ENCODE data around the gene DKKL1.

DKKL1 gene

DNA sequence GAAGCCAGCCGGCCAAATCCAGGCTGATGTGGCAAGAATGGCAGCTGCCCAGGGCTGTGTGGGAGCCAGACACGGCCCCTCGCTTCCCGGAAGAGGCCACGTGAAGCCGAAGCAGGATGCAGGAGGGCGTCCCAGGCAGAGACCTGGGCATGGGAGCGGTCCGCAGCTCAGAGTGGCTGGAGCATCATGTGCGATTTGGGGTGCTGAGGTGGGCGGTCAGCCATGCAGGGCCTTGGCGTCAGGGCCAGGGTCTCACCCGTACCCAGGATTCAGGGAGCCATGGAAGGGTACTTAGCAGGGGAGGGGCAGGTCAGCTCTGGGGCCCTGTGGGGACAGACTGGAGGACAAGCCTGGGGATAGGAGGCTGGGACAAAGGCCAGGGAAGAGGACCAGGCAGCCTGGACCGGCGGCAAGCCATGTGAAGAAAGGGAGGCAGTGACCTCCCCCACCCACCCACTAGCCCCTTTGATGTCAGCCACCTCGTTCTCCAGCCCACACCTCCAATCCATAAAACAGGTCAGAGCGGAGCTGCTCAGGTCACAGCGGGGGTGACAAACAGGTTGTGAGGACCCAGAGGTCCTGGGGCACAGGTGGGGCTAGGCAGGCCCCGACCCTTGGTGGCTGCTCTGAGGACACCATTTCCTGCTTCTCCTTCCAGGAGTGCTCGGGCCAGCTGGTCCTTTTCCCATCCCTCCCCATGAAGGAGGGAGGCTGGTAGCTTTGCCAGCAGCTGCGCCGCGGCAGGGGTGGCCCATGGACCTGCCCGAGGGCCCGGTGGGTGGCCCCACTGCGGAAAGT lies 26.7 kb downstream of the DKKL1 start:
- TF ChIP-seq POLR2A (IDR thresholded peaks at IDR 0.05; ENCODE audit: low read depth, low read length), result no peak
- no peak for FAIRE-seq
- DNase-seq (ENCODE audit: insufficient read length, low spot score), result no peak

DNA sequence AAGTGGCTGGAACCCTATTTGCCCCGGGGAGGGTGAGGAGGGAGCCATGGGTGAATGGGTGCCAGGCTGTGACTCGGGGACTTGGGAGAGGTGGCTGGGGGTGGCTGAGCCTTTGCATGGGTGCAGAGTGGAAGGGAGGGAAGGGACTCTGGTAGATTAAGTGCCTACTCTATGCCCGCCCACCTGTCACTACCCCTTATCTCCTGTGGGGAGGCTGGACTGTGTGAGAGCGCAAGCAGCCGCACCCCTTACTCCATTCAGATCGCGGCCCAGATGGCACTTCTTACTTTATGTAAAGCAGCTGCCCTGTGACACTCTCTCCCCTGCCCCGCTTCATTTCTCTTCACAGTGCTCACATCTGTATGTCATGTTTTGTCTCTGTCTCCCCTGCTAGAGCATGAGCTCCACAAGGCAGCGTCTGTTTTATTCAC lies 27.3 kb downstream of the DKKL1 start:
- no peak for TF ChIP-seq POLR2A (IDR thresholded peaks at IDR 0.05; ENCODE audit: low read depth, low read length)
- DNase-seq (ENCODE audit: insufficient read length, low spot score) (no peak), FAIRE-seq (no peak)

DNA sequence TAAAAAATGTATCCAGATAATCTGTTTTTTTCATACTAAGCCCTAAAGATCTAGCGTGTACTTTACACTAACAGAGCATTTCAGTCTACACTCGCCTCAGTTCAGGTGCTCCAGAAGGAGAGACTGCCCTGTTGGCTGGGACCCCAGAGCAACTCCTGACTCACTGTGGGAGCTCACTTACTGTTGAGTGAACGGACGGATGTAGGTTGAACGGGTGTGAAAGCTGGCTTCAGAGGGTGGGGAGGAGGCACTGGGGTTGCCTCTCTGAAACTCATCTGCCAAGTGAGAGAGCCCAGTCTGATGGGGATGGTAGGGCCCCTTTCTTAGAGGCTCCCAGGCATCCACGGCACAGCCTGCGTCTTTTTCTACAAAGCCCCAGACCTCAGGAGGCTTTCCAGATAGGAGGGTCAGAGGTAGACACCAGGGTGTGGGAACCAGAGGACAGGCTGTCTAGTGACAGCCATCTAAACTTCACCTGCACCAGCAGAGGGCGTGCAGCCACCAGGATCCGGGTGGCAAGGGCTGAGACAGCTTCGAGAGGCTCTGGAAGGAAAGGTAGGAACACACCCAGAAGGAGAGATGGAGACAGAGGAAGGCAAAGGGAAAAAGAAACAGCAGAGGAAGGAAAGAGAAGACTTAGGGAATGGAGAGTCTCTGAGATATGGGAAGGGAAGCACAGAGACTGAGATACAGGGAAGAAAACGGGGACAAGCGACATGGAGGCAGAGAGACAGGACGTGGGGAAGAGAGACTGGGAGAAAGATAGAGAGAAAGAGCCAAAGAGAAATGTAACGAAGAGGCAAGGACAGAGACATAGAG lies 28.1 kb downstream of the DKKL1 start:
- no peak for TF ChIP-seq POLR2A (IDR thresholded peaks at IDR 0.05; ENCODE audit: low read depth, low read length)
- DNase-seq (ENCODE audit: insufficient read length, low spot score) (peak; percentile 90), FAIRE-seq (peak; percentile 77)

DNA sequence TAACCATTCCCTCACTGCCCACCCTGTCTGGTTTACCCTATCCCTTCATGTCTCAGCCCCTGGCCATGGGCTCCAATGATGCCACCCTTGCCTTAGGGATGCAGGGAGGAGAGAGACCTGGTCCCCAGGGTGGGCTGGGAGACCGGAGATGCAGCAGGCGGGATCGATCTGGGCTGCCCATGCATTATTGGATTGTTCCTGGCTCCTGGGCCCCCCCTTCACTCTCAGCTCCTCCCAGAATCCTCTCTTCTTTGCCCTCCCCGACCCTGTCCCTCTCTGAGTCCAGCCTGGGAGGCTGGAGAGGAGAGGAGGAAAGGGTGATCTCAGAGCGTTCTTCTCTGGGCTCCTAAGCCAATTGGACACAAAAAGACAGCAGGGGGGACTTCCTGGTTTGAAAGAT lies 30.2 kb downstream of the DKKL1 start:
- TF ChIP-seq POLR2A (IDR thresholded peaks at IDR 0.05; ENCODE audit: low read depth, low read length), result no peak
- no peak for FAIRE-seq
- DNase-seq (ENCODE audit: insufficient read length, low spot score), result no peak

GRCh38 chr19:49395581-49396407 lies 32.1 kb downstream of the DKKL1 start:
- TF ChIP-seq POLR2A (IDR thresholded peaks at IDR 0.05; ENCODE audit: low read depth, low read length), result no peak
- DNase-seq (ENCODE audit: insufficient read length, low spot score), result no peak
- FAIRE-seq, result no peak

DNA sequence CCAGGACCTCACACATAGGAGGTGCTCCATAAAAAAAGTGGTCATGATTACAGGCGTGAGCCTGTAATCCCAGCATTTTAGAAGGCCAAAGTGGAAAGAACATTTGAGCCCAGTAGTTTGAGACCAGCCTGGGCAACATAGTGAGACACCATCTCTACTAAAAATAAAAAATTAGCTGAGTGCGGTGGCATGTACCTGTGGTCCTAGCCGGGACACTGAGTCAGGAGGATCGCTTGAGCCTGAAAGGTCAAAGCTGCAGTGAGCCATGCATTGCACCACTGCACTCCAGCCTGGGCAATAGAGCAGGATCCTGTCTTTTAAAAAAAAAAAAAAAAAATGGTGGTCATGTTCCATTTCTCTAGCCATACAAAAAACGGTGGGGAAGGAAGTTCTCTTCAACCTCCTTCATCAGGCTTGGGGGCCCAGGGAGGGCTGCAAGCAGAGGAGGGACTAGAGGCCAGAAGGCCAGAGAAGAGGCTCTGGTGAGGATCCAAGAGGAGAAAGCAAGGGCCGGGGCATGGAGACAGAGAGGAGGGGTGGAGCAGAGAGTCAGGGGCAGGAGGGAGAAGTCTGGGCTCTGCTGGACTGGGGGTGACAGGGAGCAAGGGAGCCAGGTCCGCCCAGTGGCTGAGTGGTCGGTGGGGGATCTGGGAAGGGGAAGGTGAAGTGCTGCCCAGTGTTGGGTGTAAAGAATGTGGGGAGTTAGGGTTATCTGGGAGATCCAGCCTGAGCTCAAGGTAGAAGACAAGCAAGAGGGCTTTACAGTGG lies 33.2 kb downstream of the DKKL1 start:
- no peak for FAIRE-seq
- DNase-seq (ENCODE audit: insufficient read length, low spot score), result no peak
- no peak for TF ChIP-seq POLR2A (IDR thresholded peaks at IDR 0.05; ENCODE audit: low read depth, low read length)

DNA sequence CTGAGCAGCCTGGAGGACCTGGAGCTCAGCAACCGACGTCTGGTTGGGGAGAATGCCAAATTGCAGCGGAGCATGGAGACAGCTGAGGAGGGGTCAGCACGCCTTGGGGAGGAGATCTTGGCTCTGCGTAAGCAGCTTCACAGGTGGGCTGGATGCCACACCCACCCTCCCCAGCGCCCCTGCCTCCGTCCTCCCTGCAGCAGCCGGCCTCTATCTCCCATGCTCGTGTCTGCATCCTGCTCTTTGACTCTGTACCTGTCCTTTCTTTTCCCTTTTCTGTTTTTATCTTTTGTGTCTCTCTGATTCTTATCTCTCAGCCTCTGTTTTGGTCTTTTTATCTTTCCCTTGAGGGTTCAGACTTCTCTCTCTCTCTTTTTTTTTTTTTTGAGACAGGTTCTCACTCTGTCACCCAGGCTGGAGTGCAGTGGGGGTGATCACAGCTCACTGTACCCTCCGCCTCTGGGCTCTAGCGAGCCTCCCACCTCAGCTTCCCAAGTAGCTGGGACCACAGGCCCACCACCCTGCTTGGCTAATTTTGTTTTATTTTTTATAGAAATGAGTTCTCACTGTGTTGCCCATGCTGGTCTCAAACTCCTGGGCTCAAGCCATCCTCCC lies 34.4 kb downstream of the DKKL1 start:
- TF ChIP-seq POLR2A (IDR thresholded peaks at IDR 0.05; ENCODE audit: low read depth, low read length), result no peak
- FAIRE-seq (no peak), DNase-seq (ENCODE audit: insufficient read length, low spot score) (no peak)

GRCh38 chr19:49398931-49399330 lies 35.3 kb downstream of the DKKL1 start:
- FAIRE-seq, result no peak
- DNase-seq (ENCODE audit: insufficient read length, low spot score), result no peak
- no peak for TF ChIP-seq POLR2A (IDR thresholded peaks at IDR 0.05; ENCODE audit: low read depth, low read length)

DNA sequence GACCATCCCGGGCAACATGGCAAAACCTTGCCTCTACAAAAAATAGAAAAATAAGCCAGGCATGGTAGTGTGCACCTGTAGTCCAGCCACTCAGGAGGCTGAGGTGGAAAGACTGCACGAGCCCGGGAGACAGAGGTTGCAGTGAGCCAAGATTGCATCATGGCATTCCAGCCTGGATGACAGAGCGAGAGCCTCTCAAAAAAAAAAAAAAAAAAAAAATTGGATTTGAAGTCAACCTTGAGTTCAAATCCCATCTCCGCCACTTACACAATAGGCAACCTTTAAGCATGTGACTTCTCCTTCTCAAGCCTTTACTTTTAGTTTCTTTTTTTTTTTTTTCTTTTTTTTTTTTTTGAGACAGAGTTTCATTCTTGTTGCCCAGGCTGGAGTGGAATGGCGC lies 36.4 kb downstream of the DKKL1 start:
- DNase-seq (ENCODE audit: insufficient read length, low spot score) (no peak), FAIRE-seq (no peak)
- no peak for TF ChIP-seq POLR2A (IDR thresholded peaks at IDR 0.05; ENCODE audit: low read depth, low read length)

DNA sequence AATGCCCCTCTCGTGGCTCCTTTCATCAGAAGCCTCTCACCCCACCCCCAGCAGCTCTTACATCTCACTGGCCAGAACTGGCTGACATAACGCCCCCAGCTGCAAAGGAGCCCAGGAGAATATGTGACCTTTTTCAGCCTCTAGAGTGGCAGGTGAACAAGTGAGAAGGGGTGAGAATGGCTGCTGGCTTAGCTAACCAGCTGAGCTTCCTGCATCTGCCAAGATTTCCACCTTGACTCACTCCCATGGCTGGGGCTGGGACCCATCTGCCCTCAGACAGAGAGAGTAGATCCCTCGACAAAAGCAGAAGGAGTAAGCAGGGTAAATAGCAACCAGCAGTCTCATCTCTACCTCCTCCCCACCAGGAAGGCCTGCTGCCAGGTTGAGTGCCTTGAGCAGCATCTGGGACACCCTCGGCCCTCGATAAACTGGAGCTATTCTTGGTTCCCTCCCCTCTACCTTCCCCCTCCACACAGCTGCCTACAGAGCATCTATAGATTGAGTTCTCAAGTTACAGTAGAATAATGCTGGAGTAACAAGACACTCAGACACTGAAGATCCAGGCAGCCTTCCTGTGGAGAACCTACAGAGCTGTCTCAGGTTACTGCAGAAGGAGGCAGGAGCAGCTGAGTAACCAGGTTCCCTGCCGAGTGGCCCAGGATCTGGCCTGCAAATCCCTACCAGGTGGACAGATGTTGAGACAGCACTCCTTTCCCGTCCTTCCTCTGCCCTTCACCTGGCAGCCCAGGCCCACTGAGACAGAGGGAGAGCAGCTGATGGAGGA lies 39.9 kb downstream of the DKKL1 start:
- DNase-seq (ENCODE audit: insufficient read length, low spot score) (no peak), FAIRE-seq (no peak)
- no peak for TF ChIP-seq POLR2A (IDR thresholded peaks at IDR 0.05; ENCODE audit: low read depth, low read length)

DNA sequence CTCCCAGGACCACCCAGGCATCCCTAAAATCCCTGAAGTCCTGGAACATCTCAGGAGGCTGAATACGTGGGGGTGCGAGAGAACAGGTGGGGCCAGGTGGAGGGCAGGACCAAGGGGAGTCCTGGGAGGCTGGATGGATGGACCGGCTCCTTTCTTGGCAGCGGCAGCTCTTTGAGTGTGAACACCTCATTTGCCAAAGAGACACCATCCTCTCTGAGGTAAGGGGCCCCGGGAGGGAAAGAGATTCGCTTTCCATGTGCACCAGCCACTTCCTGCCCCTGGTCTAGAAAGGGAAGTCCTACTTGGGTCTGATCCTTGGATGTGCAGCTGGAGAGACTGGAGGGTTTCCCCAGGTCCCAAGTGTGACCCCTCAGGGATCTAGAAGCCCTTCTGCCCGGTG lies 43.4 kb downstream of the DKKL1 start:
- FAIRE-seq (no peak), DNase-seq (ENCODE audit: insufficient read length, low spot score) (no peak)
- TF ChIP-seq POLR2A (IDR thresholded peaks at IDR 0.05; ENCODE audit: low read depth, low read length), result no peak

- DNase-seq (ENCODE audit: insufficient read length, low spot score), result no peak
- FAIRE-seq, result no peak
- TF ChIP-seq POLR2A (IDR thresholded peaks at IDR 0.05; ENCODE audit: low read depth, low read length), result no peak
Measured at GRCh38 chr19:49407482-49408015, 43.9 kb downstream of the DKKL1 start.
